ENCODE measurements around the gene BIRC2. TPM values are rescaled to one million over a fixed set of nuclear protein-coding genes. Genes with fewer than 3 reads are reported as not detected.

Gene BIRC2
- total RNA-seq, 1 experiment from 2014 or later, result 28.2 TPM

DNA sequence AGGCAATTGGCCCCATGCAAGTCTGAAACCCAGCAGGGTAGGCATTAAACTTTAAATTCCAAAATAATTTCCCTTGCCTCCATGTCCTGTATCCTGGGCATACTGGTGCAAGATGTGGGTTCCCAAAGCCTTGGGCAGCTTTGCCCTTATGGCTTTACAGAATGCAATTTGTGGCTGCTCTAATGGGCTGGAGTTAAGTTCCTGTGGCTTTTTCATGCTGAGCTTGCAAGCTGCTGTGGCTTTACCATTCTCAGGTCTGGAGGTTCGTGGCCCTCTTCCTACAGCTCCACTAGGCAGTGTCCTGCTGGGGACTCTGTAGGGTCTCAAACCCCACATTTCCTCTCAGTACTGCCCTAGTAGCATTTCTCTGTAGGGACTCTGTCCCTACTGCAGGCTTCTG is 44.8 kb upstream of the BIRC2 start:
- no peak overlapping the region for H2BK5ac ChIP-seq (ENCODE audit: insufficient read length, low read length)
- Mint-ChIP-seq H3K36me3 (ENCODE audit: insufficient read depth in 1 of 3, low read depth in 3 of 3) (peaks cover 9 to 17% (median 10%) of the 10 kb centered on the region in 3 experiments), H3K27me3 (ENCODE audit: low read depth) (peaks cover 6% of the 10 kb centered on the region), H3K27ac (no peak overlapping the region), H3K9me3 (peaks cover 20 to 30% of the 10 kb centered on the region in 2 experiments), H3K4me1 (peaks cover under 1 to 2% of the 10 kb centered on the region in 2 experiments; a peak in 2 of 4 replicates), H3K4me3 (no peak overlapping the region)
- TF ChIP-seq, protein P1, sequence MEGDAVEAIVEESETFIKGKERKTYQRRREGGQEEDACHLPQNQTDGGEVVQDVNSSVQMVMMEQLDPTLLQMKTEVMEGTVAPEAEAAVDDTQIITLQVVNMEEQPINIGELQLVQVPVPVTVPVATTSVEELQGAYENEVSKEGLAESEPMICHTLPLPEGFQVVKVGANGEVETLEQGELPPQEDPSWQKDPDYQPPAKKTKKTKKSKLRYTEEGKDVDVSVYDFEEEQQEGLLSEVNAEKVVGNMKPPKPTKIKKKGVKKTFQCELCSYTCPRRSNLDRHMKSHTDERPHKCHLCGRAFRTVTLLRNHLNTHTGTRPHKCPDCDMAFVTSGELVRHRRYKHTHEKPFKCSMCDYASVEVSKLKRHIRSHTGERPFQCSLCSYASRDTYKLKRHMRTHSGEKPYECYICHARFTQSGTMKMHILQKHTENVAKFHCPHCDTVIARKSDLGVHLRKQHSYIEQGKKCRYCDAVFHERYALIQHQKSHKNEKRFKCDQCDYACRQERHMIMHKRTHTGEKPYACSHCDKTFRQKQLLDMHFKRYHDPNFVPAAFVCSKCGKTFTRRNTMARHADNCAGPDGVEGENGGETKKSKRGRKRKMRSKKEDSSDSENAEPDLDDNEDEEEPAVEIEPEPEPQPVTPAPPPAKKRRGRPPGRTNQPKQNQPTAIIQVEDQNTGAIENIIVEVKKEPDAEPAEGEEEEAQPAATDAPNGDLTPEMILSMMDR (conservative IDR thresholded peaks at IDR 0.05), result no peak
- no peak overlapping the region for H2BK12ac ChIP-seq (ENCODE audit: insufficient read length, low read depth, low read length)
- no peak for DNase-seq
- no peak overlapping the region for H3K56ac ChIP-seq (ENCODE audit: insufficient read length, low read depth, low read length)
- H4K8ac ChIP-seq (replicated peaks; ENCODE audit: insufficient read length, low read depth, low read length), result no peak overlapping the region
- no peak overlapping the region for H4K5ac ChIP-seq (ENCODE audit: insufficient read length, low read depth, low read length)
- no peak overlapping the region for H2AK5ac ChIP-seq (ENCODE audit: insufficient read length, low read length)
- H4K20me1 ChIP-seq (ENCODE audit: control insufficient read depth, insufficient read depth, insufficient read length), result no peaks in the 10 kb centered on the region
- no peak overlapping the region for H3K27ac ChIP-seq (ENCODE audit: insufficient read length, low read depth, low read length)
- H3K23me2 ChIP-seq (ENCODE audit: insufficient read length, low read depth, low read length, poor library complexity, severe bottlenecking), result no peaks in the 10 kb centered on the region
- no peak overlapping the region for H4K91ac ChIP-seq (ENCODE audit: insufficient read length, low read depth, low read length)
- H3K14ac ChIP-seq (ENCODE audit: insufficient read depth, low read length), result no peak overlapping the region
- no peak overlapping the region for H2BK15ac ChIP-seq (ENCODE audit: low read depth, low read length)
- no peak overlapping the region for H3T11ph ChIP-seq (ENCODE audit: low read length)
- no peak overlapping the region for H2BK120ac ChIP-seq (ENCODE audit: low read depth, low read length, poor library complexity, severe bottlenecking)
- H2AFZ ChIP-seq (ENCODE audit: low read length), result no peak overlapping the region
- no peaks in the 10 kb centered on the region for H3K79me1 ChIP-seq (ENCODE audit: insufficient read depth, low read depth, low read length, poor library complexity, severe bottlenecking)
- no peaks in the 10 kb centered on the region for H3K4me1 ChIP-seq (ENCODE audit: insufficient read depth, low read length)
- H3K27me3 ChIP-seq (ENCODE audit: insufficient read depth, low read length), result no peaks in the 10 kb centered on the region
- H3K4me2 ChIP-seq (ENCODE audit: insufficient read depth, insufficient read length, low read length), result no peak overlapping the region
- H3K9me3 ChIP-seq (ENCODE audit: control insufficient read depth, low read depth, low read length), result peaks cover 11% of the 10 kb centered on the region
- no CpG with 5 or more reads among the region's 1 CpG for WGBS (ENCODE audit: extremely low coverage, insufficient read length, low lambda C conversion rate)
- H3K23ac ChIP-seq (ENCODE audit: insufficient read length, low read depth, low read length), result no peak overlapping the region
- H3K9ac ChIP-seq (ENCODE audit: extremely low read depth, insufficient read length, low read length), result no peak overlapping the region
- no peaks in the 10 kb centered on the region for H3K79me2 ChIP-seq (ENCODE audit: insufficient read depth, low read length)
- H2BK20ac ChIP-seq (ENCODE audit: low read depth, low read length, poor library complexity, severe bottlenecking), result no peak overlapping the region
- H3K4ac ChIP-seq (ENCODE audit: low read depth, low read length), result no peak overlapping the region
- H3K18ac ChIP-seq (ENCODE audit: insufficient read length, low read depth, low read length), result no peak overlapping the region
